Stimulated activated CD8-positive, alpha-beta memory T cell treated with anti-CD3 and anti-CD28 coated beads, Interleukin-4, amount 100 ng/mL, for 24 hours (primary cell): ENCODE results near the gene OR51V1.
"Not testable (repeated sequence)": the region's sequence is repeated elsewhere in the genome, so short reads cannot be mapped to it uniquely, and the experiment has no call there.

Experiments used
- DNase-seq: peaks from one replicate; pipeline ENCODE4 v3.0.0-alpha.2; 2020; ENCODE audit warnings: low read depth

OR51V1 gene

DNA sequence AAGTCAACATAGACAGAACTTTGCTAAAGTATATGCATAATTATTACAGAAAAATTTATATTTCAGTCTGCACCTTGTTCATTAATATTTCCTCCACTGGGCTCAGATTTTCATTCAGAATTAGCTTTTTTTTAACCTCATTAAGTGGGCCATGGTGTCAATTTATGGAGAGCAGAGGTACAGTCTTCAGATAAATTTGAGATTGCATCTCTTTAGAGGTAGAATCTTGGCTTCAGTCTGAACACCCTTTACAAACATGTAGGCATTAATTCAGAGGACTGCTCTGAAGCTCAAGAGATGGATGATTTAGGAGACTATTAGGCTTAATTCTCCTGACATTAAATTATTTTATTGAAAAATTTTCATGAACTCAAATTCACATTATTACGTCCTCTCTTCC lies 29.8 kb upstream of the OR51V1 start:
- no peak for DNase-seq

DNA sequence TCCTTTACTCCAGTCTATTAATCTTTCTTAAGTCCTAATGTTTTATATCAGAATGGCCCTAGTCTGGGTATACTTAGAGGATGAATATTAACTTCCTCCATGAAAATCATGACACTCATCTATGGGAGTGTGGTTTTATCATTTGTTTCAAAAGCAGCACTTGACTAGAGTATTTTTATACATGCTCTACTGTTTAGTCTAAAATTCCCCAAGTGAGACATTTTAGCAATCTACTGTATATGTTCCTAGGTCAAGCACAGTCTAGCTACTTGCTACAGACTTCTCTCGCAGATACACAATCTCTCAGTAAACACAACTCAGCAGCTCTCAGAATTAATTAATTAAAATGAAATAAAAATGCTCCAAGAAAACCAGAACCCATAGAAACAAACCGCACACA lies 29.3 kb upstream of the OR51V1 start:
- no peak for DNase-seq

DNA sequence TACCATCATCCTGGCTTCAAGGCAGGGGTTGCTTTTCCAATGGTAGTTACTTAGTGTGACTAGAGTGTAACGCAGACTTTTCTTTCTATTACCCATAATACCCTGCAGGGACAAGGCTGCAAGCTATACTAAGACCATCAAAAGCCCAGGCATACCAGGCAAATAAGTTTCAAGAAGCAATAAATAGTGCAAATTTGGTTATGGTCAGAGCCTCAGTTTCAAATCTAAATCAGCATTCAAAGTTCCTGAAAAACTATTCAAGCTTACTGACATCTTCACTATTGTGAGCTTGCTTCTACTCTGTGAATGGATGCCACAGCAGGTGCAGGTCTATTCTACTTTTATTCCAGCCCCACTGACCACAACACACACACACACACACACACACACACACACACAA lies 28.9 kb upstream of the OR51V1 start:
- DNase-seq: no peak

DNA sequence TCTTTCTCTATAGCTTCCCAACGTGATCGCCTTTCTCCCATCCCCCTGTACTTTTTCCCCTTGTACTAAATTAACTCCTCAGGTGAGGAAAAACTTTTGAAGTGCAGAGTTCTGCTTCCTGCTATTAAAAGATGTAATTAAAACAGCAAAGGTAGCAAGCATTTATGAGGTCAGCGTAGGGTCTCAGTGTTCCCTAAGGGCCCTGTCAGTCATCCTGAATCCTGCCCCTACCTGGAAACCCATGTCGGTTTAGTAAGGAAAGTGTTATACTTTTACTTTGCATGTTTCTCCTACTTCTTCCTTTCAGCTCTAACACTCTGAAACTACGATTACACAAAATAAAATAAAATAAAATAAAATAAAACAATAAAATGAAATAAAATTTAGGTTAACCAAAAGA lies 27.6 kb upstream of the OR51V1 start:
- no peak for DNase-seq

DNA sequence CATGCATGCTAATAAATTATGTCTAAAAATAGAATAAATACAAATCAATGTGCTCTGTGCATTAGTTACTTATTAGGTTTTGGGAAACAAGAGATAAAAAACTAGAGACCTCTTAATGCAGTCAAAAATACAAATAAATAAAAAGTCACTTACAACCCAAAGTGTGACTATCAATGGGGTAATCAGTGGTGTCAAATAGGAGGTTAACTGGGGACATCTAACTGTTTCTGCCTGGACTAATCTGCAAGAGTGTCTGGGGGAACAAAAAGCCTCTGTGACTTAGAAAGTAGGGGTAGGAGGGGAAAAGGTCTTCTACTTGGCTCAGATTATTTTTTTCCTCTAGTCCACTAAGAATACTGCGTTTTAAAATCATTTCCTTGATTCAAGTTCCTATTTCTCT lies 27.2 kb upstream of the OR51V1 start:
- DNase-seq: no peak

DNA sequence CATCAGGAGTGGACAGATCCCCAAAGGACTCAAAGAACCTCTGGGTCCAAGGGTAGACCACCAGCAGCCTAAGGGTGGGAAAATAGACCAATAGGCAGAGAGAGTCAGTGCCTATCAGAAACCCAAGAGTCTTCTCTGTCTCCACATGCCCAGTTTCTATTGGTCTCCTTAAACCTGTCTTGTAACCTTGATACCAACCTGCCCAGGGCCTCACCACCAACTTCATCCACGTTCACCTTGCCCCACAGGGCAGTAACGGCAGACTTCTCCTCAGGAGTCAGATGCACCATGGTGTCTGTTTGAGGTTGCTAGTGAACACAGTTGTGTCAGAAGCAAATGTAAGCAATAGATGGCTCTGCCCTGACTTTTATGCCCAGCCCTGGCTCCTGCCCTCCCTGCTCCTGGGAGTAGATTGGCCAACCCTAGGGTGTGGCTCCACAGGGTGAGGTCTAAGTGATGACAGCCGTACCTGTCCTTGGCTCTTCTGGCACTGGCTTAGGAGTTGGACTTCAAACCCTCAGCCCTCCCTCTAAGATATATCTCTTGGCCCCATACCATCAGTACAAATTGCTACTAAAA lies 26.3 kb upstream of the OR51V1 start, which contains the start of gene HBB:
TSS of gene HBB (minus strand) at position 340 of the 579 bp plus-strand sequence. CDS start at position 290, 50 bp downstream.
- DNase-seq: no peak

DNA sequence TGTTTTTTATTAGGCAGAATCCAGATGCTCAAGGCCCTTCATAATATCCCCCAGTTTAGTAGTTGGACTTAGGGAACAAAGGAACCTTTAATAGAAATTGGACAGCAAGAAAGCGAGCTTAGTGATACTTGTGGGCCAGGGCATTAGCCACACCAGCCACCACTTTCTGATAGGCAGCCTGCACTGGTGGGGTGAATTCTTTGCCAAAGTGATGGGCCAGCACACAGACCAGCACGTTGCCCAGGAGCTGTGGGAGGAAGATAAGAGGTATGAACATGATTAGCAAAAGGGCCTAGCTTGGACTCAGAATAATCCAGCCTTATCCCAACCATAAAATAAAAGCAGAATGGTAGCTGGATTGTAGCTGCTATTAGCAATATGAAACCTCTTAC lies 25.0 kb upstream of the OR51V1 start:
- DNase-seq: no peak

DNA sequence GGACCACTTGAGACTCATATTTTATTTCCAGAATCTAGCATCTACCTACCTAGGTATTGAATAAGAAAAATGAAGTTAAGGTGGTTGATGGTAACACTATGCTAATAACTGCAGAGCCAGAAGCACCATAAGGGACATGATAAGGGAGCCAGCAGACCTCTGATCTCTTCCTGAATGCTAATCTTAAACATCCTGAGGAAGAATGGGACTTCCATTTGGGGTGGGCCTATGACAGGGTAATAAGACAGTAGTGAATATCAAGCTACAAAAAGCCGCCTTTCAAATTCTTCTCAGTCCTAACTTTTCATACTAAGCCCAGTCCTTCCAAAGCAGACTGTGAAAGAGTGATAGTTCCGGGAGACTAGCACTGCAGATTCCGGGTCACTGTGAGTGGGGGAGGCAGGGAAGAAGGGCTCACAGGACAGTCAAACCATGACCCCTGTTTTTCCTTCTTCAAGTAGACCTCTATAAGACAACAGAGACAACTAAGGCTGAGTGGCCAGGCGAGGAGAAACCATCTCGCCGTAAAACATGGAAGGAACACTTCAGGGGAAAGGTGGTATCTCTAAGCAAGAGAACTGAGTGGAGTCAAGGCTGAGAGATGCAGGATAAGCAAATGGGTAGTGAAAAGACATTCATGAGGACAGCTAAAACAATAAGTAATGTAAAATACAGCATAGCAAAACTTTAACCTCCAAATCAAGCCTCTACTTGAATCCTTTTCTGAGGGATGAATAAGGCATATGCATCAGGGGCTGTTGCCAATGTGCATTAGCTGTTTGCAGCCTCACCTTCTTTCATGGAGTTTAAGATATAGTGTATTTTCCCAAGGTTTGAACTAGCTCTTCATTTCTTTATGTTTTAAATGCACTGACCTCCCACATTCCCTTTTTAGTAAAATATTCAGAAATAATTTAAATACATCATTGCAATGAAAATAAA lies 24.3 kb upstream of the OR51V1 start:
- no peak for DNase-seq

DNA sequence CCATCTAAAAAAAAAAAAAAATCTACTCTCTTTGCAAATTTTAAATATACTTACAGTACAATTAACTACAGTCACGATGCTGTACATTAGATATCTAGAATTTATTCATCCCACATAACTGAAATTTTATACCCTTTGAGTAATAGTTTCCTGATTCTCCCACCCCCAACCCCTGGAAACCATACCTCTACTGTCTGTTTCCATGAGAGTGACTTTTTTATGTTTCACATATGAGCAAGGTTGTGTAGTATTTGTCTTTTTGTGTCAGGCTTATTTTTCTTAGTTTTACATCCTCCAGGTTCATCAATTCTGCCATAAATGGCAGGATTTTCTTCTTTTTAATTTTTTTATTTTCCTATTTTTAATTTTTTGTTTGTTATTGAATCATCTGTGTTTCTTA lies 23.2 kb upstream of the OR51V1 start:
- no peak for DNase-seq

DNA sequence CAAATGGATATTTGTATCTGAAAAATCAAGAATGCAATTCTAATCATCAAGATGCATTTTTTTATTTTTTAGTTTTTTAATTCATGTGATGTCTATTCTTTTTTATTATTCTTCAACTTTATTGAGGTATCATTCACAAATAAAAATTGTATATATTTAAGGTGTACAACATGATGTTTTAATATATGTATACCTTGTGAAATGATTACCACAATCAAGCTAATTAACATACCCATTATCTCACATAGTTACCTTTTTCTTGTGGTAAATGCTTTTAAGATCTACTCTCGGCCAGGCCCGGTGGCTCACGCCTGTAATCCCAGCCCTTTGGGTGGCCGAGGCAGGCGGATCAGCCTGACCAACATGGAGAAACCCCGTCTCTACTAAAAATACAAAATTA lies 22.7 kb upstream of the OR51V1 start:
- DNase-seq: no peak

DNA sequence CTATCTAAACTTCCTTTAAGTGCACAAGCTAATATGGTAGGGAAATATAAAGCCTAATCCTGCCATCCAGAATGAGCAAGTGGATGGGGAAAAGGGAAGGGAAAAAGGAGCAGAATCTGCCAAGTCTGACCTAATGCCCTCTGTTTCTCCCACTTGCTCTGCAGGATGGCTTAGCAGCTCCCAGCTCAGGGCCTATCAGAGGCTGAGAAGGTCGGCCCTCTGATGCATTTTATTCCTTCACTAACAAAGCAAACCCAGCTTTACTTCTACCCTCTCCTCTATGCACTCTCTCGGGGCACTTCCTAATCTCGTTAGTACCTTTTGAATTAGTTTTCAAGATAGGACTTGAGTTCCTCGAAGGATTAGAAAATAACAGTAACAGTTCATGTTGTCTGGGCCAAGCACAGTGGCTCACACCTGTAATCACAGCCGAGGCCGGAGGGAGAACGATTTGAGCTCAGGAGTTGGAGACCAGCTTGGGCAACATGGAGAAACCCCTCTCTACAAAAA lies 9.9 kb upstream of the OR51V1 start:
- DNase-seq: no peak

DNA sequence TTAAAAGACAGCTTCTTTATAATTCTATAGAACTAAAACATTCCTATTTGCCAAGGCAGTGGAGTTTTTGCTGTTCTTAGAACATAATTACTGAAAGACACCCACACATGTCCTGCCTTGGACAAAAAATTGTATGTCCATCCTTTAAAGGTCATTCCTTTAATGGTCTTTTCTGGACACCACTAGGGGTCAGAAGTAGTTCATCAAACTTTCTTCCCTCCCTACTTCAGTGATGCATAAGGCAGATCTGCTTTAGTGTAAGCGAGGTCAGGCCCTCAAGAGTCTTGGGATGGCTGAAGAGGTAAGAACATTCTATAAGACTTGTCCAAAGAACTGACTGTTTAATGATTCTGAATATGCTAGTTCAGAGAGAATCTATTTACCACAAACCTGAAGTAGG lies 4.3 kb upstream of the OR51V1 start:
- DNase-seq: no peak

DNA sequence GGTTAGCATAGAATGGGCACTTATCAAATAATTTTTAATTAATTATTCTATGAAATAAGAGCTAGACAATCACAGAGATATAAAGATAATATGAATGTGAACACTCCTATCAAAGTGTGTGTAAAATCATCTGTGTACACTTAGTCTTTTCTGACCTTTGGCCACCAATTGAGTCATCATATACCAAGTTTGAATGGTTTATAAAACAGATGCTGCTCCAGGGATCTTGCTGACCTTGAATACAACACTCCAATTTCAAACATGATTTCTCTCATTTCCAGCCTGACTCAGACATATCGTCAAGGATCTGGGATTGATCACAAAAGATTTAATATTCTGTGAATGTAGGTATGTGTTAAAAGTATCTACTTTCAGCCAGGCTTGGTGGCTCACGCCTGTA lies 2.9 kb upstream of the OR51V1 start:
- no peak for DNase-seq

DNA sequence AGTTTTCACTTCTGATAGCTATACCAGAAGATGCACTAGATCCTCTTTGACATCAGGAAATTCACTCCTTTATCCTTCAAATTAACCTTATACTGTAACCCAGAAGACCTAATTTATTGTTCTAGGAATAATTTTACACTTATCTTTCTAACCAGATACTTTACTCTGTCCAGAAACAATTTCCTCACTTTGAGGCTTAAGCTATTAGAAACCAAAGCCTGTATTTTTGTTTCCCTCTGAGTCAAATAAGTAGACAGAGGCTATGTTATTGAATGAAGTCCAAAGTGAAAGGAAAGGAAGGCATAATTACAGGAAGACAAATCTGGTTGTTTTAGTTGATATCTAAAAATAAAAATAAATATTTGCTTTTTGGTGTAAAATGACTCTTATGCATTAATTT lies 2.2 kb downstream of the OR51V1 start:
- DNase-seq: no peak

DNA sequence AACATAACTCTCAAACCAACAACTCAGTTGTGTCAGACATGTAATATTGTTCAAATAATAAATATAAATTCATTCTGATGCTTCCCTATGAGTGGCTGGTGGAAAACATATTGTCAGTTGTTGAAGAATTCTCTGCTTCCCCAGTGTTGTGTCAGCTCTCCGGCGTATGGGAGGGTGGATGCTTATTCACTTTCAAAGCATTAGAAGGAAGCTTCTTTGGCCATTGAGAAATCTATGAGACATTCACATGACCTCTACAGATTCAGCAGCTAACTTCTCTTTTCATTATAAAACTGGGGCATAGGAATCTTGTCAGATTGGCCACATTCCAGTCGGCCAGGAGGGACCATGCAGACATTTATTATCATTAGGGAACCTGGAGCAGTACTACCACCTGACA lies 2.9 kb downstream of the OR51V1 start:
- DNase-seq: no peak

DNA sequence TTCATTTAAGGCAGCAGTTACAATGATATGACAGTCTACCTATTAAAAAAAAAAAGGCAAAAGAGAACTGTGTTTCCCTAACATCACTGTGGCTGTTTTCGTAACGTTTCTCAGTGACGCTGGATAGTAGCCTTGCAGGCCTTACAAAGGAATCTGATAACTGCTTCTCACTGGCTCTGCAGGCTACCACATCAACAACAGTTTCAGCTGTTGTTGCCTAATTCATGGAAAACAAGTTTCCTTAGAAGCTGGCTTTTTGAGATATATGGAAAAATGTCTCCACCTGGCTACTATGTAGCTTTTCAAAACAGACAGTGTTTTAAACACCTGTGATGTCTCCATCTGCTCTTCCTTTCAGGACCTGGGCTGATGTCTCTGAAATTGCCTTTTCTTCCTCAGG lies 3.8 kb downstream of the OR51V1 start:
- no peak for DNase-seq

DNA sequence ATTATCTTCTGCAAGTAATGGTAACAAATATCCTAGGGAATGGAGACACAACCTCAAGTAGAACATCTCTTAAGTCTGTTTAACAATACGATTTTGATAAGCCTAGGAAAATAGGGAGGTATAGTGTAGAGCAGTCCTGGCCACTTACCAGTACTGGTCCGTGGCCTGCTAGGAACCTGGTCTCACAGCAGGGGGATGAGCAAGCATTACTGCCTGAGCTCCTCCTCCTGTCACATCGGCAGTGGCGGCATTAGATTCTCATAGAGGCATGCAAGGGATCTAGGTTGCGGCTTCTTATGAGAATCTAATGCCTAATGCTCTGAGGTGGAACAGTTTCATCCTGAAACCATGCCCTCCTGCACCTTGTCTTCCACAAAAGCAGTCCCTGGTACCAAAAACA lies 4.4 kb downstream of the OR51V1 start:
- DNase-seq: no peak

DNA sequence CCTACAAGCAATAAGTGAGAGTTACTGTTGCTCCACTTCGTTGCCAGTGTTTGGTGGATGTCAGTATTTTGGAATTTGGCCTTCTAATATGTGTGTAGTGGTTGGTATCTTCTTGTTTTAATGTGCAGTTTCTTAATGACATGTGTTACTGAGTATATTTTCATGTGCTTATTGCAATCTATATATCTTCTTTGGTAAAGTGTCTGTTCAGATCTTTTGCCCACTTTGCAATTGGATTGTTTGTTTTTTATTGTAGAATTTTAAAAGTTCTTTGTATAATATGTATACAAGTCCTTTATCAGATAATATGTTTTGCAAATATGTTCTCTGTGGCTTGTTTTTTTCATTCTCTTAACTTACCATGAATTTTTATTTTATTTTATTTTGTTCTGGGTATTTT lies 7.7 kb downstream of the OR51V1 start:
- DNase-seq: no peak

DNA sequence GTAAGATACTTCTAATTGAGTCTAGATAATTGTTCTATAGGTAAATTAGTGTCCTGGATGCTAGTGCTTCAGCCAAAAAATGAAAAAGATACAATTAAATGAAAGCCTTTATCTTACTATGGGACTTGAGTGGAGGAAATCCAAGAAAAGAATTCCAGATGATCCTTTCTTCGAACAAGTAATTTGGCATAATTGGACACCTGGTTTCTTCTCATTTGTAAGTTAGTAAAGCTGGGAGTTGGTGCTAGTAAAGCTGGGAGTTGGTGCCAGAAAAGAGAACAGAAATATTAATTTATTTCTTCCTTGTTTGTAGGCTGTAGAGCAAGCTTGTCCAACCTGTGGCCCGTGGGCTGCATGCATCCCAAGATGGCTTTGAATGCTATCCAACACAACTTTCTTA lies 12.3 kb downstream of the OR51V1 start:
- DNase-seq: no peak

DNA sequence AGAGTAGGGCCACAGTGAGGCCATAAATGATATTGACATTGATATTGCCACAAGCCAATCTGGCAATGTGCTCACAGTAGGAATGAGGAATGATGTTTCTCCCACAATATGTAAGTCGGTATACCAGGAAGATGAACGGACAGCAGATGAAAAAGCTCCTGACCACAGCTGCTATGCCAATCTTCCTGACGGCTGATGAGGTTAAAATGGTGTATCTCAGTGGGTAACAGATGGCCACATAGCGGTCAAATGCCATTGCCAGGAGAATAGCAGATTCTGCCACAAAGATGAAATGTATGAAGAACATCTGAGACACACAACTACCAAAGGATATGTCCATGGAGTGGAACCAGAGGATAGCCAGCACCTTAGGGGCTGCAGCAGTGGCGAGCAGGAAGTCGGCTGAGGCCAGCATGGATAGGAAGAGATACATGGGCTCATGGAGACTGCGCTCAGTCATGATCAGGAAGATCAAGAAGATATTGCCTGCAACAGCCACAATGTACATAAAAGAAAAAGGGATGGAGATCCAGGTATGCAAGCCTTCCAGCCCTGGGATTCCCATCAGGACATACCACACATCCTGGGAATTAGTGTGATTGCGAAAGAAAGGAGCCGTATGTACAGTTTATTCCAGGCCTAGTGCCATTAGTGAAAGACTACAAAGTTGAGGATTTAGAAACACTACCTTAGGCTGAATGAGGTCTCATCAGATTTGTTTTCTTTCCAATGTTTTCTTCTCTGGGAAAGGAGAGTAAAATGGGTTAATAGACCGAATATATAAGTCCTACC lies 22.2 kb downstream of the OR51V1 start:
- DNase-seq: no peak

DNA sequence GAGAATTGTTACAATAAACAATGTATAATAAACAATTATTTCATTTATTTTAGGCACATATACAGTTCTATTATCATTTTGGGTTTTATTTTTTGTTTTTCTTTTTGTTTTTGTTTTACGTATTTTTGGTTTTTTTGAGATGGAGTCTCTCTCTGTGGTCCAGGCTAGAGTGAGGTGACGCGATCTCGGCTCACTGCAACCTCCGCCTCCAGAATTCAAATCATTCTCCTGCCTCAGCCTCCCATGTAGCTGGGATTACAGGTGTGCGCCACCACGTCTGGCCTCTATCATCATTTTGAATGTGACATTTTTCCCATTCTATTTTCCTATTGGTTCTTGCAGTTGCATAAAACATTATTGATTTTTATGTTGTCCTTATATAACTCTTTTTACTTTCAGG lies 25.5 kb downstream of the OR51V1 start:
- DNase-seq: no peak

DNA sequence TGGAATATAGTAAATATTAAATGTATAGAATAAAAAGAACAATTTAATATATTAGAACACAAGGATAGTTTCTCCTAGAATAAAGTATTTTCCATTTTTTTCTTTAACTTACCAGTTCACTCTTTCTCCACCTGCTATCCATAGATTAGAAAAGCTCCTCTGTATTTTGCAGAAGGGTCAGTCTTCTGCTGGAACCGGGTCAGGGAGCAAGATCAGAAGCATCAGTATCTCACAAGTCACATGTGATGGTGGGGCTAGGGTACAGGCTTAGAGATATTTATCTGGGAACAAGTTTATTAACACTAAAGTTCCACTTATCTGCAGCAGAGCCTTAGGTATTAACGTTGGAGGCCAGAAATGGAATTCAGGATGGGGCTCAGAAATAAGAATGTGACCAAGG lies 28.6 kb downstream of the OR51V1 start:
- no peak for DNase-seq

DNA sequence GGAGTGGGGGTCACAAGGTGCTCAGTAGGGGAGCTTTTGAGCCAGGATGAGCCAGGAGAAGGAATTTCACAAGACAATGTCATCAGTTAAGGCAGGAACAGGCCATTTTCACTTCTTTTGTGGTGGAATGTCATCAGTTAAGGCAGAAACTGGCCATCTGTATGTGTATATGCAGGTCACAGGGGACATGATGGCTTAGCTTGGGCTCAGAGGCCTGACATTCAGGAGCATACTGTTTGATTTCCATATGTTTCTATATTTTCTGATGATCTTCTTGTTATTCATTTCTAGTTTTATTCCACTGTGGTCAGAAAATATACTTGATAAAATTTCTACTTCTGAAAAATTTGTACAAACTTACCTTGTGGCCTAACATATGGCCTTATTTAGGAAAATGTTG lies 34.6 kb downstream of the OR51V1 start:
- not testable (repeated sequence) for DNase-seq
